CD4-positive, alpha-beta memory T cell (primary cell): ENCODE measurements around the gene FAM83C. TPM values are rescaled to one million over a fixed set of nuclear protein-coding genes. Genes with fewer than 3 reads are reported as not detected.

ENCODE experiments used
- CTCF ChIA-PET: fragments of 350-600 bp; sonication (Branson Sonifier 250); formaldehyde crosslinking; loops from one replicate; lab custom pipeline; 2021; ENCODE audit warnings: inconsistent platforms; ENCODE audit not compliant: partially characterized antibody; lab: Charles Lee
- POLR2A ChIA-PET: fragments of 350-600 bp; sonication (Branson Sonifier 250); formaldehyde crosslinking; loops from one replicate; lab custom pipeline; 2021; ENCODE audit not compliant: partially characterized antibody; lab: Charles Lee
- DNase-seq, 5 donors: peaks; one replicate each; pipeline versions ENCODE4 v3.0.0 to v3.0.0-alpha.2; 2020 to 2022; ENCODE audit warnings: mixed read lengths in 1 of 5
- H3K27ac ChIP-seq: one replicate; pipeline ENCODE4 v1.7.0; 2013; ENCODE audit warnings: low read depth, low read length
- H3K27me3 ChIP-seq: 2 replicates; pipeline ENCODE4 v1.7.0; 2013; ENCODE audit warnings: mild to moderate bottlenecking, low read length, moderate library complexity; ENCODE audit not compliant: insufficient read depth
- H3K36me3 ChIP-seq: 2 replicates; pipeline ENCODE4 v1.7.0; 2013; ENCODE audit warnings: mild to moderate bottlenecking, low read length, moderate library complexity; ENCODE audit not compliant: insufficient read depth
- H3K4me1 ChIP-seq: 2 replicates; pipeline ENCODE4 v1.7.0; 2013; ENCODE audit warnings: mild to moderate bottlenecking, low read length, moderate library complexity; ENCODE audit not compliant: insufficient read depth
- H3K4me3 ChIP-seq, 2 donors: one replicate each; pipeline ENCODE4 v1.7.0; 2013; ENCODE audit warnings: low read length in 2 of 2, mild to moderate bottlenecking in 1 of 2
- H3K9me3 ChIP-seq, 2 donors: one replicate each; pipeline ENCODE4 v1.7.0; 2013; ENCODE audit warnings: low read length in 2 of 2, control low read depth in 1 of 2; ENCODE audit not compliant: control insufficient read depth in 1 of 2
- H3K27ac Mint-ChIP-seq, 7 donors: one replicate each; pipeline ENCODE4 v1.8.0; 2020 to 2021; ENCODE audit warnings: mixed read lengths in 7 of 7, mild to moderate bottlenecking in 6 of 7, inconsistent platforms in 3 of 7, moderate library complexity in 3 of 7
- H3K27me3 Mint-ChIP-seq, 2 donors: one replicate each; pipeline ENCODE4 v1.8.0; 2020 to 2021; ENCODE audit warnings: mixed read lengths in 2 of 2
- H3K36me3 Mint-ChIP-seq, 2 donors: one replicate each; pipeline ENCODE4 v1.8.0; 2020 to 2021; ENCODE audit warnings: mixed read lengths in 2 of 2, inconsistent platforms in 1 of 2, mild to moderate bottlenecking in 1 of 2
- H3K4me1 Mint-ChIP-seq, 4 donors: one replicate each; pipeline ENCODE4 v1.8.0; 2020 to 2021; ENCODE audit warnings: mixed read lengths in 4 of 4, mild to moderate bottlenecking in 1 of 4
- H3K4me3 Mint-ChIP-seq, 8 donors: one replicate each; pipeline ENCODE4 v1.8.0; 2020 to 2021; ENCODE audit warnings: mixed read lengths in 8 of 8, mild to moderate bottlenecking in 7 of 8, moderate library complexity in 6 of 8, inconsistent platforms in 3 of 8
- H3K9me3 Mint-ChIP-seq, 8 donors: one replicate each; pipeline ENCODE4 v1.8.0; 2020 to 2021; ENCODE audit warnings: mixed read lengths in 8 of 8, mild to moderate bottlenecking in 5 of 8, inconsistent platforms in 3 of 8, moderate library complexity in 1 of 8
- intact Hi-C: fragments of 100-400 bp; cut with micrococcal nuclease; formaldehyde crosslinking; loops from one replicate; pipeline ENCODE4 v1.15.1; 2023
- polyA plus RNA-seq, 2 donors: library from polyadenylated mRNA; unstranded; fragments of 300-500 nt; fragmentation: Illumina TruSeq; gene quantifications; one replicate each; pipeline ENCODE4 v1.2.3, GENCODE V29; 2021
- total RNA-seq, 2 experiments: library from RNA; stranded (reverse); gene quantifications; one replicate each; pipeline ENCODE4 v1.2.3, GENCODE V29; 2021

FAM83C gene
- total and polyA plus RNA-seq, 4 experiments from 2014 or later, result not detected

GRCh38 chr20:35332540-35333200, 40.4 kb upstream of the FAM83C start:
- Histone ChIP-seq H3K36me3 (no peaks in the 10 kb centered on the region), H3K4me3 (no peak overlapping the region), H3K9me3 (no peaks in the 10 kb centered on the region), H3K27me3 (no peaks in the 10 kb centered on the region), H3K4me1 (no peaks in the 10 kb centered on the region), H3K27ac (no peak overlapping the region)
- Mint-ChIP-seq H3K36me3 (peaks cover 5 to 9% of the 10 kb centered on the region in 2 donors), H3K27me3 (no peaks in the 10 kb centered on the region), H3K4me1 (no peaks in the 10 kb centered on the region), H3K9me3 (no peaks in the 10 kb centered on the region), H3K27ac (no peak overlapping the region), H3K4me3 (no peak overlapping the region)
- ChIA-PET CTCF (interaction anchor here (0.5 kb wide), 1 partner anchor 1503 kb away, joined by 3 read pairs; no protein-coding TSS in a partner anchor), POLR2A (no interaction called here)
- DNase-seq, result no peak
- intact Hi-C loops, result no loop called here

DNA sequence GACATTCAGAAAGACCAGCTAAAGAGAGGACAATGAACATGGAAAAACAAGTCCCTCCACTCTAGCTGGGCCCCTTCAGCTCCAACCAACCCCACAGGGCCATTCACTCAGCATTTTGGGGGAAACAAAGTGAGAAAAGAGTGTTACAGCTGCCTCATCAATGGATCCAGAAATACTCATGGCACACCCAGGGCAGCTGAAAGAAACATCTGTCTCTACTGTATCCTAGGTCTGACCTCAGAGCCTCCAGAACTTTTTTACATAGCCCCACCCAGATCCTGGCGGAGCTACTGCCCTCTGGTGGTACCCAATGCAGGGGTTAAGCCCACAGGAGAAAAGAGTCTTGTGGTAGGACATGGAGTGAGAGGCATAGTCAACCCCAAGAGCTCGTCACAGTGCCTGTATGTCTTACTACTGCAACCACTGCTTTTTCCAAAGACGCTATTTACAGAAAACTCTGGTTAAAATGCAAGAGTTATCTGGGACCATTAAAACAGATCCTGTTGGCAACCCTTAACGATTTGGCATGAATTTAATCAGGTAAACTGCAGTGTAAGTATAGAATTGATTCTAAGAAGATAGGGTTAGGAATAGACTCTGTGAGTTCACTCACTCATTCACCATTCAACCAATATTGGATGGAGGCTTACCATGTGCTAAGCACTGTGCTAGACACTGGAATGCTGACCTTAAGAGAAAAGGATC, 37.4 kb upstream of the FAM83C start:
- intact Hi-C loops, result no loop called here
- DNase-seq, result peak in 1 of 5 donors; percentile 11
- Mint-ChIP-seq H3K27ac (no peak overlapping the region), H3K4me3 (no peak overlapping the region), H3K27me3 (no peaks in the 10 kb centered on the region), H3K4me1 (no peaks in the 10 kb centered on the region), H3K36me3 (peaks cover 7 to 20% of the 10 kb centered on the region in 2 donors), H3K9me3 (no peaks in the 10 kb centered on the region)
- no peaks in the 10 kb centered on the region for H3K27me3 ChIP-seq
- no peaks in the 10 kb centered on the region for H3K9me3 ChIP-seq
- POLR2A ChIA-PET, result no interaction called here
- no peak overlapping the region for H3K27ac ChIP-seq
- H3K36me3 ChIP-seq, result no peaks in the 10 kb centered on the region
- no peaks in the 10 kb centered on the region for H3K4me1 ChIP-seq
- H3K4me3 ChIP-seq, result no peak overlapping the region
- CTCF ChIA-PET, result interaction anchor here (0.6 to 1.7 kb wide), 2 partner anchors 19 to 26 kb away, joined by 3 to 19 read pairs; no protein-coding TSS in a partner anchor

- POLR2A ChIA-PET, result no interaction called here
- H3K36me3 ChIP-seq, result no peaks in the 10 kb centered on the region
- intact Hi-C loops, result no loop called here
- H3K9me3 ChIP-seq, result no peaks in the 10 kb centered on the region
- Mint-ChIP-seq H3K27ac (no peak overlapping the region), H3K4me1 (no peaks in the 10 kb centered on the region), H3K9me3 (no peaks in the 10 kb centered on the region), H3K4me3 (no peak overlapping the region), H3K27me3 (no peaks in the 10 kb centered on the region), H3K36me3 (peaks cover 3 to 15% of the 10 kb centered on the region in 2 donors)
- H3K27ac ChIP-seq, result no peak overlapping the region
- H3K4me3 ChIP-seq, result no peak overlapping the region
- H3K4me1 ChIP-seq, result no peaks in the 10 kb centered on the region
- CTCF ChIA-PET, result interaction anchor here (1.7 kb wide), 1 partner anchor 25 kb away, joined by 19 read pairs; no protein-coding TSS in a partner anchor
- DNase-seq, result no peak
- no peaks in the 10 kb centered on the region for H3K27me3 ChIP-seq
These were observed 36.5 kb upstream of the FAM83C start for GRCh38 chr20:35328689-35329088.

DNA sequence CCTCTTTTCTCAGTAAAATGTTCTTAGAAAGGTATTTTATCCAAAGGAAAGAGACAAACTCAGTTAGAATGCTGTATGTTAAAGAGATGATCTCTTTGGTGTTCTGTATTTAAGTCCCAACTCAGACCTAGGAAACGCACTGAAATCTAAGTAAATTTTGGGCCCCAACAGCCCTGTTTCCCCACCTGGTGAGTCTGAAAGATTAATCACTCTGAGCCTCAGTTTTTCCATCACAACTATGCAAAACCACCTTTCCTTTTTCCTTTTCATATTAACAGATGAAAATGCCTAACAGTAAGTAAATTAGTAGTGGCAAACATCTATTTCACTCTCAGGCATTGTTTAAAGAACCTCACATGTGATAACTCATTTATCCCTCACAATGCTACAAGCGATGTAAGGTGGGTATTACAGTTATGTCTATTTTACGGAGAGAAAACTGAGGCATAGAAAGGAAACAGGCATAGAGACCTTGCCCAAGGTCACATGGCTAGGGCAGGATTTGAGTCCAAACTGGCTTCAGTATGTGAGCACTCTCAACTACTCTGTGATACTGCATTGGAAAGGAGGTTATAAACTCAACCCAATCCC, 36.0 kb upstream of the FAM83C start:
- no peaks in the 10 kb centered on the region for H3K27me3 Mint-ChIP-seq
- DNase-seq, result no peak
- Histone ChIP-seq H3K36me3 (no peaks in the 10 kb centered on the region), H3K9me3 (no peaks in the 10 kb centered on the region), H3K27ac (no peak overlapping the region), H3K4me1 (no peaks in the 10 kb centered on the region), H3K4me3 (no peak overlapping the region), H3K27me3 (no peaks in the 10 kb centered on the region)
- no peaks in the 10 kb centered on the region for H3K9me3 Mint-ChIP-seq
- no peak overlapping the region for H3K27ac Mint-ChIP-seq
- H3K4me3 Mint-ChIP-seq, result no peak overlapping the region
- CTCF ChIA-PET, result no interaction called here
- POLR2A ChIA-PET, result no interaction called here
- H3K4me1 Mint-ChIP-seq, result no peaks in the 10 kb centered on the region
- intact Hi-C loops, result no loop called here
- H3K36me3 Mint-ChIP-seq, result peaks cover 3 to 15% of the 10 kb centered on the region in 2 donors

GRCh38 chr20:35327074-35327976, 35.1 kb upstream of the FAM83C start:
- no peaks in the 10 kb centered on the region for H3K4me1 ChIP-seq
- no peak overlapping the region for H3K4me3 ChIP-seq
- no peaks in the 10 kb centered on the region for H3K9me3 ChIP-seq
- DNase-seq, result no peak
- intact Hi-C loops, result no loop called here
- POLR2A ChIA-PET, result no interaction called here
- H3K27ac Mint-ChIP-seq, result no peak overlapping the region
- H3K9me3 Mint-ChIP-seq, result no peaks in the 10 kb centered on the region
- CTCF ChIA-PET, result no interaction called here
- peaks cover 3 to 17% of the 10 kb centered on the region in 2 donors for H3K36me3 Mint-ChIP-seq
- no peaks in the 10 kb centered on the region for H3K27me3 Mint-ChIP-seq
- H3K4me1 Mint-ChIP-seq, result peaks cover 0 to 2% (median 0%) of the 10 kb centered on the region in 4 donors
- H3K27ac ChIP-seq, result no peak overlapping the region
- no peaks in the 10 kb centered on the region for H3K27me3 ChIP-seq
- no peak overlapping the region for H3K4me3 Mint-ChIP-seq
- no peaks in the 10 kb centered on the region for H3K36me3 ChIP-seq

GRCh38 chr20:35326740-35327073, 34.5 kb upstream of the FAM83C start:
- no peak for DNase-seq
- Histone ChIP-seq H3K27me3 (no peaks in the 10 kb centered on the region), H3K9me3 (no peaks in the 10 kb centered on the region), H3K36me3 (no peaks in the 10 kb centered on the region), H3K27ac (no peak overlapping the region), H3K4me3 (no peak overlapping the region), H3K4me1 (no peaks in the 10 kb centered on the region)
- peaks cover 3 to 17% of the 10 kb centered on the region in 2 donors for H3K36me3 Mint-ChIP-seq
- H3K9me3 Mint-ChIP-seq, result no peaks in the 10 kb centered on the region
- intact Hi-C loops, result no loop called here
- no peaks in the 10 kb centered on the region for H3K27me3 Mint-ChIP-seq
- H3K4me3 Mint-ChIP-seq, result no peak overlapping the region
- ChIA-PET POLR2A (no interaction called here), CTCF (no interaction called here)
- no peak overlapping the region for H3K27ac Mint-ChIP-seq
- peaks cover 0 to 2% (median 0%) of the 10 kb centered on the region in 4 donors for H3K4me1 Mint-ChIP-seq
